Measurements from ENCODE around the gene ASTN2.
"Not testable (repeated sequence)": the region's sequence is repeated elsewhere in the genome, so short reads cannot be mapped to it uniquely, and the experiment has no call there.

ASTN2 gene

DNA sequence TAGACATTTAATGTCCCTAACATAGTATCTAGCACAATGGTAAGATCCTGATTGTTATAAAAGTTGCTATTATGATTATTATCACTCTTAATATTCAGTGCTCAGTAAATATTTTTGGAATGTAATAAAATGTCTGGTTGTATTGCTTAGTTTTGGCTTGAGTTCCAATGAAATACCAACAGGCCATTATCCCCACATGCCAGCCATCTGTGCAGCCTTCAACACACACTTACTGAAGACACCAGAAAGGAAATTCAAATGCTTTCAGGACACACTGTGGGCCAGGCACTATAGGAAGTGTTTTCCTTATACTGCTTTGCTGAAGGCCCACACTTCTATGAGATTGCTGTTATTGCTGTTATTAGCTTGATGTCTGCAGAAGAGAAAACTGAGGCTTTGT is 570.2 kb downstream of the ASTN2 start:
- DNase-seq: no peak

GRCh38 chr9:116843863-116844620 is 570.8 kb downstream of the ASTN2 start:
- no peak for DNase-seq

DNA sequence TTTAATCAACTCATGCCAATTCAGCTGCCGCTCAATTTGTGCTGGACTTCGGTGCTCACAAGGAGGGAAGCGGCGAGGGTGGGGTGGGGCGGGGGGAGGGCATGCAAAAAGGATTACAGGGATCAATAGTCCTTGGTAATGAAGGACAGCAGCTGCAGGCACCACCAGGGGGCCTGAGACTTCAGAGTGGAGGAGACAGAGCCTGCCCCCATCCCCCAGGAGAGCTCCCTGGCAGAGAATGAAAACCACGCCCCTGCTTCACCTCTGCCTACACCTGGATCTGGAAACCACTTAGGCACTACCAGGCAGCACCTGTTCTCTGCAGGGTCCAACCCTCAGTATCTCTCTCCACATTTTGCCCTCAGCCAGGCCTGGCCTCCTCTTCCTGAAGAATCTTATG is 572.2 kb downstream of the ASTN2 start:
- DNase-seq: no peak

DNA sequence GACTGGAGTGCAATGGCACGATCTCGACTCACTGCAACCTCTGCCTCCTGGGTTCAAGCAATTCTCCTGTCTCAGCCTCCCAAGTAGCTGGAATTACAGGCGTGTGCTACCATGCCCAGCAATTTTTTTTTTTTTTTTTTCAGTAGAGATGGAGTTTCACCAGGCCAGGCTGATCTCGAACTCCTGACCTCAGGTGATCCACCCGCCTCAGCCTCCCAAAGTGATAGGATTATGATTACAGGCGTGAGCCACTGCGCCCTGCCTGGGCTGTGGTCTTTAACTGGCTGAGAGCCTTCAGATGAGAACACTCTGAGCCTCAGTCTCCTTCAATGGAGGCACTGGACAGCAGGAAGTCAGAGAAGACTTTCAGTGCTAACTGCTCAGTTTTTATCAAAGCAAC is 576.4 kb downstream of the ASTN2 start:
- not testable (repeated sequence) for DNase-seq

DNA sequence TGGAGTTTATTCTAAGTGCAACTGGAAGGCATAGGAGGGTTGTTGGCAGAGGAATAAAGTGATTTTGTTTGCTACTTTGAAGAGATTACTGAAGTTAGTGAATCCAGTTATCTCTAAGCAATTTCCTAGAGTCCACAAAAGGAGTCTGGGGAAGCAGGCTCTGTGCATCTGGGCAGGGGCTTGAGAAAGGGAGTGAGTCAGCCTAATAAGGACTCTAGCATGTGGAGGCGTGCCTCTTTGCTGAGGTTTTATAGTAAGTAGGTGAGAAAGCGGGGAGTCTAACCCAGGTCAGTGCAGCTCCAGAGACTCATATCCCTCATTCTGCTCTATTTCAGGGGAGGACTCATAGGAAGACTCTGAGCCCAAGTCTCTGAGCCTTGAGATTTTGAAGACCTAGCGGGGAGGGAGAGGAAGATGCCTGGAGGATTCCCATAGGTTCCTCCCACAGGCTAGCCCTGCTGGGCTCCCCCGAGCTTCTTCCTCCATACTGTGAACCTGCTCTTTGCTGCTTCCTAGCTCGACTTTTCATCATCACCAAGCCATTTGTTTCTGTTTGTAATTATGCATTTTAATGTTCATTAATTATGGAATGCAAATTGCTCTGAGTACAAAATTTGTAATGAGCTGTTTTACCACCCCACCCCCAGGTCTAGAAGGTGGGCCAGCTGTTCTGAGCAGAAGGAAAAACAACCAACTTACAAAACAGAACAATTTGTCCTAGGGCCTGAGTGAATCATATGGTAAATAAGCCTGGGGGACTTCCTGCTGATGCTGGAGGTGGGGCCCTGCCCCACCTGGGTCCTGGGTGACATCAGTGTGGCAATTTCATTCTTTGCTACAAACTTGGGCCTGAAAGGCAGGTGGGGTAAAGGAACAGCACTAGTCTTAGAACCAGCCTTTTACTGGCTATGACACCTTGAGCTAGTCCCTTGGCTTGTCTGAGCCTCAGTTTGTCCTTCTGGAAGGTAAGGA is 577.6 kb downstream of the ASTN2 start:
- no peak for DNase-seq

DNA sequence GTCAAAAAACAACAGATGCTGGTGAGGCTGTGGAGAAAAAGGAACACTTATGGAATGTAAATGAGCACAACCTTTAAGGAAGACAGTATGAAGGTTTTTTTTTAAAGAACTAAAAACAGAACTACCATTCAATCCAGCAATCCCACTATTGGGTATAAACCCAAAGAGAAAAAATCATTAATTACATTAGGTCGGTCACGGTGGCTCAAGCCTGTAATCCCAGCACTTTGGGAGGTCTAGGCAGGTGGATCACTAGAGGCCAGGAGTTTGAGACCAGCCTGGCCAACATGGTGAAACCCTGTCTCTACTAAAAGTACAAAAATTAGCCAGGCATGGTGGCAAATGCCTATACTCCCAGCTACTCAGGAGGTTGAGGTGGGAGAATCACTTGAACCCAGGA is 584.5 kb downstream of the ASTN2 start:
- not testable (repeated sequence) for DNase-seq

DNA sequence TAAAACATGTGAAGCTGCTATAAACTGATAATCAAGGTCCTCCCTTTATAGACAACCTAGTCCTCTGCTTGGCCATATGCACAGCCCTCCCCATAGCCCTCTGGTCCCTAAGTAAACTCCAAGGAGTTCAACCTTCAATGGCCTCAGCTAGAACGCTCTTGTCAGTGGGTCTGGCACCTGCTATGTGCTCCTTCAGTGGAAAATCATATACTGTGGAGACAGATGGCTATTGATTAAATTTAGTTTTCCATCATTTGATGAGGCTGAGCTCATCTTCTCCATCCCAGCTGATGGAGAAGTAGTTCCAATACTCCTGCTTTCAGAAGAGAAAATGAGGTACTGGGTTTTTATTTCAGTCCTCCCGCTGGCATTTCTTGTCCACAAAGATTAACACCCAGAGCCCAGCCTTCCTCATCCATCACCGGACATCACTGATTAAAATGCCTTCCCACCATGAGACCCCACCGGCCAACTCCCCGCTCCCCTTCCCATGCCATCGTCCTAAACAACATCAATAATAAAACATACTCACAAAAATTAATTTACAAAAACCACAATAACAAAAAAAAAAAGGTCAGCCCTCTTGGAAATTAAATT is 593.1 kb downstream of the ASTN2 start:
- DNase-seq: no peak

DNA sequence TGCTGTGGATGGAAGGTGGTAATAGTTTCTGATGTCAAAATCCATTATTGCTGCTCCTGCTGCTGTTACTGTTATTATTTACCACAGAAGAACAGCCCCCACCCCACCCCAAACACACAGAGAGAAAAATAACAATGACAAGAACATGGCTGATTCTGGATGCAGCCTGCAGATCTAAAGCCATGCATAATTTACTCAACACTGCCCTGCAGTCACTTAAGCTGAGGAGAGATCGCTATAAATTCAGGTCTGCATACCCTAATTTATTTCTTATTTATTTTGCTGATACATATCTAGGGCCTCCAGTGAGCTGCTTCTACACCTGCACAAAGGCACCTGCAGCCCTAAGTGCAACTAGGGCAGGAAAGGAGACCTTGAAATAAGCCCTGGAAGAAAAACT is 595.7 kb downstream of the ASTN2 start:
- DNase-seq: no peak

DNA sequence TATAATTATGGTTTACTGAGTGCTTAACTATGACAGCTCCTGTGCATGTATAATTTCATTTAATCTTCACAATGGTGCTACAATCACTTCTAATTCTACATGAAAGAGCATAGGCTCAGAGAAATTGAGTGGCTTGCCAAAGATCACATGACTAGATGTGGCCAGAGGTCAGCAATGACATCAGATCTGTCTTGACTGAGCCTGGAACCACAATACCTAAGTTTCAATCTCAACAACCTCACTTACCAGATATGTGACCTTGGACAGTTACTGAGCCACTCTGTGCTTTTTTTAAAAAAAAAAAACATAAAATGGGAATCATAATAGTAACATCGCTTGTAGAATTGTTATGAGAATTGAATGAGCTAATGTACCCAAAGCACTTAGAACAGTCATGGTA is 597.1 kb downstream of the ASTN2 start:
- DNase-seq: no peak

- no peak for DNase-seq
Observed at GRCh38 chr9:116816484-116816883, 598.4 kb downstream of the ASTN2 start.

GRCh38 chr9:116815835-116816234 is 599.0 kb downstream of the ASTN2 start:
- no peak for DNase-seq

GRCh38 chr9:116813031-116813300 is 601.9 kb downstream of the ASTN2 start:
- no peak for DNase-seq

- no peak for DNase-seq
Observed at GRCh38 chr9:116812231-116813030, 602.4 kb downstream of the ASTN2 start.

DNA sequence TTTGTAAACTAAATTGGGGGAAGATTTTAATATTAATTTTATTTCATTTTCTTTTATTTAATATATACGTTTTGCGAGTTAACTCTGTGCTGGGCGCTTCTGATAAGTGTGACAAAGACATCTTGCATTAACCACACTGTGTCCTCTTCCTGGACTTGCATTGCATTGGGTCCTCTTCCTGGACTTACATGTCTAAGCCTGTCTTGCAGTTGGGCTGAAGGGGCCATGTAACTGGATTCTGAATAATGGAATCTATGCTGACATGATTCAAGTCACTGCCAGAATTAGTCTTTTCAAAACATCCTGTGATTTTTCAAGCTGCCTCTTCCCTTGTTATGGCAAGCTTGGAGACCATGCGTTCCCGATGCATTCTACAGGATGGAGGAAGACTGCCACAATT is 605.2 kb downstream of the ASTN2 start:
- DNase-seq: no peak

DNA sequence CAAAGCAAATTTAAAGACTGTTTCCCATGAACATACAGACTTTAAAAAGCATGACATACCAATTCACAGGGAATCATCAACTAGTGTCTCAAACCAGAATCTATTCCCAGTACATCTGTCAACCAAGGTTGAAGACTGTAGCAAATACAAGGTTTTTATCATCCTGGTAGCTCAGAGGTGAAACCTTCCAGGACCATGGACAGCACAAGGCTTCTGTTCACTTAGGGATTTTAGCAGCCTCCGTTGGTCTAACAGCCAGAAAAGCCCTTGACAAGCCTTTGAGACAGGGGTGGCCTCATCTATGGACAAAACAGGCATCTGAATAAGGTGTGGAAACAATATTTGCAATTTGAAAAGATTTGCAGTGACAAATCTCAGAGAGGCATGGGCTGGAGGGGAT is 608.8 kb downstream of the ASTN2 start:
- no peak for DNase-seq

DNA sequence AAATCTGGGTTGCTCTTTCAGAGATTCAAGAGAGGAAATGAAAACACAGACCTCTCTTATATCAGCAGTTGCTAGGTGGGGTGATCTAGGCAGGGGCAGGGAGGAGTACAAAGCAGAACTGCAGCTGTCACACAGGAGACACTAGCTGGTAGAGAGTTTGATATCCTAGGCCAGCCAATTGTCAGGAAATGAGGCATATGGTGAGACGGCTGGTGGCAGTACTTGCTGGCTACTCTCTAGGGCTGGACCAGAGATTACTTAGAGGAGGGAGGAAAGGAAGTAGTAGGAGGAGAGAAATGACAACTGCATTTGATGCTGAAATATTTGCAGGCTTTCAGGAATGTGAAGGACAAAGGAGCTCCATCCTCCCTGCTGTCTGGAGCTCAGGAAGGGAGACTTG is 614.0 kb downstream of the ASTN2 start:
- DNase-seq: no peak

- no peak for DNase-seq
Observed at GRCh38 chr9:116800074-116800473, 614.8 kb downstream of the ASTN2 start.

DNA sequence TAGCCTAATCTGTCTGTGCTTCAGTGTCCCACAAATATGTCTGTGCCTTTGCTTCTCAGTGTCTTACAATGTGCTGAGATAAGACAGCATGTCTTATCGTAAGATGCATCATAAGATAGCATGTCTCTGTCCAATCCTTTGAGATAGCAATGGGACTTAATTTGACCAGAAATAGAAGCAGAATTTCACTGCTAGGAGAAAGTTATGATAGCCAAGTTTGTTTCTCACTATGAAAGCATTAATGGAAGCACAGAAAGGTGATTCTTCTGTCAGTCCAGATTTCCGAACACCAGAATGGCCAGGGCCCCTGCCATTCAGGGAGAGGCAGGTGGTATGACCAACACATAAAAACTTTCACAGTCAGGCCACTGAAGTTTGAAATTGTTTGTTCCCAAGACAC is 616.3 kb downstream of the ASTN2 start:
- no peak for DNase-seq

DNA sequence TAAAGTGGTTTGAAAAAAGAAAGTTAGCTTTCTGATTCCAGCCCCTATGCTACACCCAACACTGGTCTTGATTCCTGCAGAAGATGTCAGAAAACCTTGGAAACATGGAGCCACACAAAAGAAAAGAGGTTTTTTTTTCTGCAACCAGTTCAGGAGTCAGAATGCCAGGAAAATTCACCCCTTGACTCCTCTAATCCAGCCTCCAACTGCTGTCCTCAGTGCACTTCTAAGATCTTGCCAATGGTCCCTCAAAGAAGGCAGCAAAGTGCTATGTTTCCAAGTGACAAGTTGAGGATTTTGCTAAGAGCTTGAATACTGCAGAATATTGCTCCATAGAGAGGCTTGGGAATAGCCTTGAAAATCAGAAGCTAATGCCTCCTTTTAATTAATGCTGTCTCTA is 617.6 kb downstream of the ASTN2 start:
- no peak for DNase-seq

GRCh38 chr9:116796669-116797068 is 618.2 kb downstream of the ASTN2 start:
- no peak for DNase-seq

GRCh38 chr9:116795821-116796220 is 619.0 kb downstream of the ASTN2 start:
- no peak for DNase-seq

DNA sequence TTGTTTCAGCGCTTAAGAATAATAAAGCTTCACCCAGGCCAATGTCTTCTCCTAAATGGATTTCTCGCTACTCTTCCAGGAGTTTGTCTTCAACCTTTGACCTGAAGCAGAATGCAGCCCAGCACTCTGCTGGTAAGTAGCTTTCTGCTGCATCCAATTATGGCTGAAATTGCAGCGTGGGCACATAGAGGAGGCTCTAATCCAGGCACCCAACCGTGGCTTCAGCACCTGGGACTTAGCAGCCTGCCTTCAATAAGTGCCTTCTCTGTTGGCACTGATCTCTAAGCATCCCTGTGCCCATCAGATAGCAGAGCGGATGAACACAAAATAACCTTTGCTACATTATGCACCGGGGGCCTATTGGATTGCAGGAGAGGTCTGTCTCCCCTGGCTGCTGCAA is 622.6 kb downstream of the ASTN2 start:
- no peak for DNase-seq

DNA sequence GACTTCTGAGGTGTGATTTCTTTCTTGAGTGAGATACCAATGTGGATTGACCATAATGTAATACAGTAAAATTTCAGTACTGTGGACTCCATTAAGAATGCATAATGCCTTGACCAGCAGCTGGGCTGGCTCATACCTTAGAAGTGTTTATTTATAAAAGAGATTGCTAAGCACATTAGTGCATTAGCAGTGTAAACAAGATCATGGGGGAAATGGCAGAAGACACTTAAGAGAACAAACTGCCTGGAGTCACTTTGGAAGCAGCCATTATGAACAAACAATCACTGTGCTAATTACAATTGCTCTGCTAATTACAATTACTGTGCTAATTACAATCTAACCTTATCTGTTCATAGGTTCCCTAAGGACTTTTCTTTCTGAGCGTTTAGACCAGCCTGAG is 623.5 kb downstream of the ASTN2 start:
- DNase-seq: no peak

Measured in NCI-H2081 treated with DMSO at 0.1 percent for 48 hours (cell line).